ENCODE results near the gene RNF41.

DNA sequence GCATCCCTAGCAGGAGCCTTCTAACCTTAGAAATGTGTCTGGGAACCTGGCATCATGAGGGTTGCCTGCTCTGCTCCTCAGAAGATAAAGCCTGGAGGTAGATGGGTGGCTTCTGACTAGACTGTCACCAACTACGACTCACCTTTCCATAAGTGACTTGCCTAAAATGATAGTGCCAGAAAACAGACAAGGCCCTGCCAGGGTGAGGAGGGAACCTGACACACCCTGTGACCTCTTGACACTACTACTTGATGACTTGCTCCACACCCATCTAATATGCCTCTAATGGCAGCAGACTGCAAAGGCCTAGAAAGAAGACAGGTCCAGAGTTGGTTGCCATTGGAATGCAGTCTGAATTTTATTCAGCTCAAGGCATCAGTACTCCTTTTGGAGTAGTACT lies 9.4 kb downstream of the RNF41 start:
- TF ChIP-seq SP1 (IDR thresholded peaks at IDR 0.05) = no peak
- no peak for TF ChIP-seq HDGF (IDR thresholded peaks at IDR 0.05; ENCODE audit: borderline replicate concordance)
- TF ChIP-seq FOXM1 (IDR thresholded peaks at IDR 0.05; ENCODE audit: borderline replicate concordance) = no peak
- TF ChIP-seq, protein P1, sequence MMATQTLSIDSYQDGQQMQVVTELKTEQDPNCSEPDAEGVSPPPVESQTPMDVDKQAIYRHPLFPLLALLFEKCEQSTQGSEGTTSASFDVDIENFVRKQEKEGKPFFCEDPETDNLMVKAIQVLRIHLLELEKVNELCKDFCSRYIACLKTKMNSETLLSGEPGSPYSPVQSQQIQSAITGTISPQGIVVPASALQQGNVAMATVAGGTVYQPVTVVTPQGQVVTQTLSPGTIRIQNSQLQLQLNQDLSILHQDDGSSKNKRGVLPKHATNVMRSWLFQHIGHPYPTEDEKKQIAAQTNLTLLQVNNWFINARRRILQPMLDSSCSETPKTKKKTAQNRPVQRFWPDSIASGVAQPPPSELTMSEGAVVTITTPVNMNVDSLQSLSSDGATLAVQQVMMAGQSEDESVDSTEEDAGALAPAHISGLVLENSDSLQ (IDR thresholded peaks at IDR 0.05) = no peak
- no peak for TF ChIP-seq SUZ12 (IDR thresholded peaks at IDR 0.05)
- no peak for TF ChIP-seq FOXK2 (IDR thresholded peaks at IDR 0.05)
